ENCODE results near the gene BTBD9.

GRCh38 chr6:38573801-38574395, 65.8 kb downstream of the BTBD9 start:
- TF ChIP-seq, protein P1, sequence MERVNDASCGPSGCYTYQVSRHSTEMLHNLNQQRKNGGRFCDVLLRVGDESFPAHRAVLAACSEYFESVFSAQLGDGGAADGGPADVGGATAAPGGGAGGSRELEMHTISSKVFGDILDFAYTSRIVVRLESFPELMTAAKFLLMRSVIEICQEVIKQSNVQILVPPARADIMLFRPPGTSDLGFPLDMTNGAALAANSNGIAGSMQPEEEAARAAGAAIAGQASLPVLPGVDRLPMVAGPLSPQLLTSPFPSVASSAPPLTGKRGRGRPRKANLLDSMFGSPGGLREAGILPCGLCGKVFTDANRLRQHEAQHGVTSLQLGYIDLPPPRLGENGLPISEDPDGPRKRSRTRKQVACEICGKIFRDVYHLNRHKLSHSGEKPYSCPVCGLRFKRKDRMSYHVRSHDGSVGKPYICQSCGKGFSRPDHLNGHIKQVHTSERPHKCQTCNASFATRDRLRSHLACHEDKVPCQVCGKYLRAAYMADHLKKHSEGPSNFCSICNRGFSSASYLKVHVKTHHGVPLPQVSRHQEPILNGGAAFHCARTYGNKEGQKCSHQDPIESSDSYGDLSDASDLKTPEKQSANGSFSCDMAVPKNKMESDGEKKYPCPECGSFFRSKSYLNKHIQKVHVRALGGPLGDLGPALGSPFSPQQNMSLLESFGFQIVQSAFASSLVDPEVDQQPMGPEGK (CRISPR knock-in tag; IDR thresholded peaks at IDR 0.05; ENCODE audit: borderline replicate concordance): no peak
- no peak for TF ChIP-seq ISL1 (CRISPR knock-in tag; IDR thresholded peaks at IDR 0.05)
- no peak for TF ChIP-seq ZFP30 (CRISPR knock-in tag; IDR thresholded peaks at IDR 0.05)
- TF ChIP-seq ZFP3 (CRISPR knock-in tag; IDR thresholded peaks at IDR 0.05): no peak
- TF ChIP-seq, protein P2, sequence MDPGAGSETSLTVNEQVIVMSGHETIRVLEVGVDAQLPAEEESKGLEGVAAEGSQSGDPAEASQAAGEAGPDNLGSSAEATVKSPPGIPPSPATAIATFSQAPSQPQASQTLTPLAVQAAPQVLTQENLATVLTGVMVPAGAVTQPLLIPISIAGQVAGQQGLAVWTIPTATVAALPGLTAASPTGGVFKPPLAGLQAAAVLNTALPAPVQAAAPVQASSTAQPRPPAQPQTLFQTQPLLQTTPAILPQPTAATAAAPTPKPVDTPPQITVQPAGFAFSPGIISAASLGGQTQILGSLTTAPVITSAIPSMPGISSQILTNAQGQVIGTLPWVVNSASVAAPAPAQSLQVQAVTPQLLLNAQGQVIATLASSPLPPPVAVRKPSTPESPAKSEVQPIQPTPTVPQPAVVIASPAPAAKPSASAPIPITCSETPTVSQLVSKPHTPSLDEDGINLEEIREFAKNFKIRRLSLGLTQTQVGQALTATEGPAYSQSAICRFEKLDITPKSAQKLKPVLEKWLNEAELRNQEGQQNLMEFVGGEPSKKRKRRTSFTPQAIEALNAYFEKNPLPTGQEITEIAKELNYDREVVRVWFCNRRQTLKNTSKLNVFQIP (CRISPR knock-in tag; IDR thresholded peaks at IDR 0.05; ENCODE audit: borderline replicate concordance, low read depth): no peak
- TF ChIP-seq PPARA (CRISPR knock-in tag; IDR thresholded peaks at IDR 0.05; ENCODE audit: borderline replicate concordance): no peak
- no peak for TF ChIP-seq ZC3H10 (CRISPR knock-in tag; IDR thresholded peaks at IDR 0.05)
